H9 (cell line): ENCODE data around the gene NOSIP. TPM values are rescaled to one million over a fixed set of nuclear protein-coding genes. Genes with fewer than 3 reads are reported as not detected.

Source experiments
- DNase-seq: peaks from one replicate; pipeline ENCODE4 v3.0.0-alpha.2; 2017
- H2AFZ ChIP-seq: one replicate; pipeline ENCODE4 v1.6.1; 2013; ENCODE audit warnings: mild to moderate bottlenecking, low read length, control low read depth, moderate library complexity
- H2AK5ac ChIP-seq: 2 replicates; pipeline ENCODE4 v1.6.1; 2013; ENCODE audit warnings: low read length, control low read depth, mixed read lengths; ENCODE audit not compliant: insufficient read length
- H2BK120ac ChIP-seq: one replicate; pipeline ENCODE4 v1.6.1; 2013; ENCODE audit warnings: low read depth, mild to moderate bottlenecking, low read length, control low read depth, inconsistent platforms; ENCODE audit not compliant: poor library complexity, severe bottlenecking
- H2BK12ac ChIP-seq: 2 replicates; pipeline ENCODE4 v1.6.1; 2013; ENCODE audit warnings: low read length, control low read depth, mixed read lengths, low read depth; ENCODE audit not compliant: insufficient read length
- H2BK15ac ChIP-seq: 2 replicates; pipeline ENCODE4 v1.6.1; 2013; ENCODE audit warnings: low read depth, low read length, control low read depth
- H2BK20ac ChIP-seq: one replicate; pipeline ENCODE4 v1.6.1; 2013; ENCODE audit warnings: low read depth, mild to moderate bottlenecking, low read length, control low read depth, inconsistent platforms; ENCODE audit not compliant: poor library complexity, severe bottlenecking
- H2BK5ac ChIP-seq: 2 replicates; pipeline ENCODE4 v1.6.1; 2013; ENCODE audit warnings: low read length, control low read depth, mixed read lengths; ENCODE audit not compliant: insufficient read length
- H3K14ac ChIP-seq: 2 replicates; pipeline ENCODE4 v1.6.1; 2013; ENCODE audit warnings: low read length, control low read depth; ENCODE audit not compliant: insufficient read depth
- H3K18ac ChIP-seq: 2 replicates; pipeline ENCODE4 v1.6.1; 2013; ENCODE audit warnings: low read depth, mild to moderate bottlenecking, mixed read lengths, low read length, control low read depth; ENCODE audit not compliant: insufficient read length
- H3K23ac ChIP-seq: 2 replicates; pipeline ENCODE4 v1.6.1; 2013; ENCODE audit warnings: low read length, control low read depth, mixed read lengths, low read depth; ENCODE audit not compliant: insufficient read length
- H3K23me2 ChIP-seq: 2 replicates; pipeline ENCODE4 v1.6.1; 2013; ENCODE audit warnings: low read depth, mild to moderate bottlenecking, mixed read lengths, low read length, control low read depth; ENCODE audit not compliant: insufficient read length, poor library complexity, severe bottlenecking
- H3K27ac ChIP-seq: 2 replicates; pipeline ENCODE4 v1.5.1; 2013; ENCODE audit warnings: low read length, control low read depth, mixed read lengths, low read depth; ENCODE audit not compliant: insufficient read length
- H3K27me3 ChIP-seq: 2 replicates; pipeline ENCODE4 v1.6.1; 2013; ENCODE audit warnings: low read length, control low read depth, inconsistent platforms; ENCODE audit not compliant: insufficient read depth
- H3K4ac ChIP-seq: 2 replicates; pipeline ENCODE4 v1.6.1; 2013; ENCODE audit warnings: low read depth, mild to moderate bottlenecking, control low read depth, inconsistent platforms, low read length, moderate library complexity
- H3K4me1 ChIP-seq: 2 replicates; pipeline ENCODE4 v1.6.1; 2013; ENCODE audit warnings: low read length, control low read depth, inconsistent platforms; ENCODE audit not compliant: insufficient read depth
- H3K4me2 ChIP-seq: 2 replicates; pipeline ENCODE4 v1.6.1; 2013; ENCODE audit warnings: low read length, control low read depth, mixed read lengths; ENCODE audit not compliant: insufficient read length, insufficient read depth
- H3K56ac ChIP-seq: 2 replicates; pipeline ENCODE4 v1.6.1; 2013; ENCODE audit warnings: low read depth, mild to moderate bottlenecking, mixed read lengths, low read length, control low read depth; ENCODE audit not compliant: insufficient read length
- H3K79me1 ChIP-seq: 2 replicates; pipeline ENCODE4 v1.6.1; 2013; ENCODE audit warnings: low read depth, mild to moderate bottlenecking, moderate library complexity, low read length, control low read depth, inconsistent platforms; ENCODE audit not compliant: insufficient read depth, poor library complexity, severe bottlenecking
- H3K79me2 ChIP-seq: 2 replicates; pipeline ENCODE4 v1.6.1; 2013; ENCODE audit warnings: low read length, control low read depth, inconsistent platforms; ENCODE audit not compliant: insufficient read depth
- H3K9ac ChIP-seq: 2 replicates; pipeline ENCODE4 v1.6.1; 2013; ENCODE audit warnings: low read length, control low read depth, mixed read lengths; ENCODE audit not compliant: insufficient read length; ENCODE audit errors: extremely low read depth
- H3K9me3 ChIP-seq: one replicate; pipeline ENCODE4 v1.6.1; 2013; ENCODE audit warnings: low read depth, low read length, inconsistent platforms; ENCODE audit not compliant: control insufficient read depth
- H3T11ph ChIP-seq: one replicate; pipeline ENCODE4 v1.6.1; 2013; ENCODE audit warnings: mild to moderate bottlenecking, low read length, control low read depth, inconsistent platforms
- H4K20me1 ChIP-seq: one replicate; pipeline ENCODE4 v1.6.1; 2013; ENCODE audit not compliant: control insufficient read depth, insufficient read length, insufficient read depth
- H4K5ac ChIP-seq: 2 replicates; pipeline ENCODE4 v1.6.1; 2013; ENCODE audit warnings: low read depth, mild to moderate bottlenecking, mixed read lengths, low read length, control low read depth; ENCODE audit not compliant: insufficient read length
- H4K8ac ChIP-seq: replicated peaks from 2 replicates; pipeline ENCODE4 v1.6.1; 2013; ENCODE audit warnings: low read length, control low read depth, mixed read lengths, low read depth; ENCODE audit not compliant: insufficient read length
- H4K91ac ChIP-seq: 2 replicates; pipeline ENCODE4 v1.6.1; 2013; ENCODE audit warnings: low read depth, mild to moderate bottlenecking, moderate library complexity, mixed read lengths, low read length, control low read depth; ENCODE audit not compliant: insufficient read length
- H3K27ac Mint-ChIP-seq, 3 experiments: 2 replicates in 2 of 3; 3 replicates in 1 of 3; pipeline ENCODE4 v1.8.0; 2020 to 2021; ENCODE audit warnings: mixed read lengths in 3 of 3, mild to moderate bottlenecking in 1 of 3, moderate library complexity in 1 of 3
- H3K27me3 Mint-ChIP-seq: 2 replicates; pipeline ENCODE4 v1.8.0; 2021; ENCODE audit warnings: low read depth, mild to moderate bottlenecking, moderate library complexity, mixed read lengths
- H3K36me3 Mint-ChIP-seq, 3 experiments: 2 replicates in 2 of 3; 3 replicates in 1 of 3; pipeline ENCODE4 v1.8.0; 2020 to 2021; ENCODE audit warnings: low read depth in 3 of 3, mixed read lengths in 3 of 3; ENCODE audit not compliant: insufficient read depth in 1 of 3
- H3K4me1 Mint-ChIP-seq, 2 experiments: 2 replicates each; pipeline ENCODE4 v1.8.0; 2020; ENCODE audit warnings: mixed read lengths in 2 of 2
- H3K4me3 Mint-ChIP-seq, 2 experiments: 2 replicates in 1 of 2; 3 replicates in 1 of 2; pipeline ENCODE4 v1.8.0; 2020 to 2021; ENCODE audit warnings: mild to moderate bottlenecking in 2 of 2, mixed read lengths in 2 of 2, moderate library complexity in 1 of 2
- H3K9me3 Mint-ChIP-seq, 2 experiments: 2 replicates in 1 of 2; 3 replicates in 1 of 2; pipeline ENCODE4 v1.8.0; 2020; ENCODE audit warnings: mild to moderate bottlenecking in 2 of 2, mixed read lengths in 2 of 2, moderate library complexity in 1 of 2
- CTCF ChIP-seq: fragments of 200-600 bp; sonication (generic); conservative IDR thresholded peaks from 3 replicates; pipeline ENCODE4 v1.8.0; 2021; ENCODE audit warnings: antibody characterized with exemption, mild to moderate bottlenecking
- WGBS: extraction: QIAGEN DNeasy Blood & Tissue Kit; methylation state at CpG from one replicate; pipeline ENCODE4 v1.1.7; 2013; ENCODE audit warnings: missing lambda C conversion rate, low lambda C conversion rate, mixed read lengths; ENCODE audit not compliant: insufficient read length; ENCODE audit errors: extremely low coverage; 5-methylcytosine and 5-hydroxymethylcytosine counted together
- total RNA-seq: library from RNA; stranded (reverse); gene quantifications from 2 replicates; pipeline ENCODE4 v1.2.1, GENCODE V29; 2021

Gene NOSIP
- total RNA-seq, 1 experiment from 2014 or later: 78.4 TPM

DNA sequence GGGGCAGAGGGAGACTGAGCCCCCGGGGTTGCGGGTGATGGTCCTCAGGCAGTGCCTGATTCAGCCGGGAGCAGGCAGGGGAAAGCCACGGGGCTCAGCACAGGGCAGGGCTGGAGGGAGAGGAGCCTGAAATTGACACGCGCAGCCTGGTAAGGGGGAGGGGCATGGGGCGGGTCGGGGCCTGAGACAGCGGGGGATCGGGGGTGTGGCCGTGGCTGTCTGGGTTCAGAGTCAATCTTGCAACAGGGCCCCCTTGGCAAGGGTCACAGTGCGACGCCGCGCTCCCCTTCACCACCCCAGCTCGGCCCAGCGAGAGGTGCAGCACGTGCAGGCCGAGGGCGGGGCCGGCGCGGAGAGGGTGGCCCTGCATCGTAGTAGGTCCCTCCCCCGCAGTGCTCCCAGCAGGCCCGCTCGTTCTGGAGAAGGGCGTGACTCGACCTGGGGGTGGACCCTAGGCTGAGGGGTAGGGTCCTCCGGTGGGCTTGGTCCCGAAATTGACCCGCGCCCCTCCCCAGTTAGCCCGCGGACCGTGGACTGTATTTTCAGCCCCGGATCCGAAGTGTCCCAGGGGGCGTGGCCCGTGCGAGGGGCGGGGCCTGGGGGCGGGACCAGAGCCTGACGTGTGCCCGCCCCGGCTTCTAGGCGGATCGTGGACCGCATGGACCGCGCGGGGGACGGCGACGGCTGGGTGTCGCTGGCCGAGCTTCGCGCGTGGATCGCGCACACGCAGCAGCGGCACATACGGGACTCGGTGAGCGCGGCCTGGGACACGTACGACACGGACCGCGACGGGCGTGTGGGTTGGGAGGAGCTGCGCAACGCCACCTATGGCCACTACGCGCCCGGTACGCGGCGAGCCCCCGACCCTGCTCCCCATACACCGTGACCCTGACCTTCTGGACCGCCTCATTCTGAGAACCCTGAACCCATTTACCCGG, 46.5 kb downstream of the NOSIP start:
- Histone ChIP-seq H4K8ac (no peak overlapping the region), H2BK20ac (no peak overlapping the region), H3K9me3 (no peaks in the 10 kb centered on the region), H2AK5ac (no peak overlapping the region), H2AFZ (no peak overlapping the region), H3K79me1 (no peaks in the 10 kb centered on the region), H4K20me1 (no peaks in the 10 kb centered on the region), H3K23me2 (peaks cover 9% of the 10 kb centered on the region), H2BK15ac (no peak overlapping the region), H3K4ac (no peak overlapping the region), H2BK5ac (no peak overlapping the region), H3K27me3 (no peaks in the 10 kb centered on the region), H4K5ac (no peak overlapping the region), H3K14ac (no peak overlapping the region), H3K27ac (no peak overlapping the region), H2BK120ac (no peak overlapping the region), H2BK12ac (no peak overlapping the region), H3K9ac (no peak overlapping the region), H3T11ph (no peak overlapping the region), H3K4me2 (peak overlapping the region; percentile 68), H3K4me1 (no peaks in the 10 kb centered on the region), H3K56ac (no peak overlapping the region), H3K18ac (no peak overlapping the region), H4K91ac (no peak overlapping the region), H3K79me2 (no peaks in the 10 kb centered on the region), H3K23ac (no peak overlapping the region)
- 0 out of 7 replicates have a peak overlapping the region, but pooled peaks of 1 of the 3 experiments have one; percentile 38 for H3K27ac Mint-ChIP-seq
- H3K9me3 Mint-ChIP-seq: no peaks in the 10 kb centered on the region
- peak overlapping the region; percentile 72 to 85 for H3K4me3 Mint-ChIP-seq
- H3K36me3 Mint-ChIP-seq: peaks cover 0 to 19% (median 0%) of the 10 kb centered on the region in 3 experiments; a peak in 4 of 7 replicates
- peak; percentile 62 for TF ChIP-seq CTCF
- H3K27me3 Mint-ChIP-seq: peaks cover 11% of the 10 kb centered on the region
- WGBS: no CpG with 5 or more reads among the region's 87 CpGs
- DNase-seq: peak; percentile 79
- peaks cover 13 to 18% of the 10 kb centered on the region in 2 experiments for H3K4me1 Mint-ChIP-seq
